Astrocyte of the cerebellum (primary cell): ENCODE measurements around the gene CCDC13.

Experiments
- DNase-seq: peaks from one replicate; pipeline ENCODE4 v3.0.0-alpha.2; 2011; ENCODE audit warnings: low read depth
- H3K4me3 ChIP-seq: 2 replicates; pipeline ENCODE4 v1.5.1; 2011; ENCODE audit warnings: mild to moderate bottlenecking, low read depth, low read length, moderate library complexity
- CTCF ChIP-seq: IDR thresholded peaks from 2 replicates; pipeline ENCODE4 v1.5.1; 2012; ENCODE audit warnings: low read length, low read depth, moderate library complexity, mild to moderate bottlenecking; ENCODE audit errors: missing control alignments
- in situ Hi-C: cut with HindIII; loops from 2 replicates; pipeline ENCODE4 v1.10.0; 2017; ENCODE audit warnings: low sequenced_read_pairs

The CCDC13 gene

DNA sequence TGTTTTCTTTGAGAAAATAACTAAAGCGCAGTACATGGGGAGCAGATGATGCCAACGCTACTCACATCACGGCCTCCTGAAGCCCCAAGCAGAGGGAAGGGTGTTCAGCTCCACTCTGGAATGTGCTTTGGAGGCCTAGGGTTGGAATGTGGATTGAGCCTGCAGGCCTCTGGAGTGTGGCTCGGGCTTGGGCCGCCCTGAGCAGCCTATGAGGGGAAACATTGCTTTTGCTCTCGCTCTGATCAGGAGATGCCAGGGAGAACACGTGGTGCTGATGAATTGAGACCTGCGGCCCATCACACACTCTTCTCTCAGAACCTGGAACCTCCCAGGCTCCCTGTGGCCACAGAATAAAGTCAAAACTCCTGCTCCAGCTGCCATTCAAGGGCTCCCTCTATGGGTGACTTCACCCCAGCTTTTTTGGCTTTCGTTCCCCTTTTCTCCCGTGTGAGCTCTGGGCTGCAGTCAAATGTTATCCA is 23.3 kb downstream of the CCDC13 start:
- TF ChIP-seq CTCF, result peak; percentile 51
- H3K4me3 ChIP-seq, result no peak overlapping the region
- in situ Hi-C loops, result no loop called here
- DNase-seq, result no peak

DNA sequence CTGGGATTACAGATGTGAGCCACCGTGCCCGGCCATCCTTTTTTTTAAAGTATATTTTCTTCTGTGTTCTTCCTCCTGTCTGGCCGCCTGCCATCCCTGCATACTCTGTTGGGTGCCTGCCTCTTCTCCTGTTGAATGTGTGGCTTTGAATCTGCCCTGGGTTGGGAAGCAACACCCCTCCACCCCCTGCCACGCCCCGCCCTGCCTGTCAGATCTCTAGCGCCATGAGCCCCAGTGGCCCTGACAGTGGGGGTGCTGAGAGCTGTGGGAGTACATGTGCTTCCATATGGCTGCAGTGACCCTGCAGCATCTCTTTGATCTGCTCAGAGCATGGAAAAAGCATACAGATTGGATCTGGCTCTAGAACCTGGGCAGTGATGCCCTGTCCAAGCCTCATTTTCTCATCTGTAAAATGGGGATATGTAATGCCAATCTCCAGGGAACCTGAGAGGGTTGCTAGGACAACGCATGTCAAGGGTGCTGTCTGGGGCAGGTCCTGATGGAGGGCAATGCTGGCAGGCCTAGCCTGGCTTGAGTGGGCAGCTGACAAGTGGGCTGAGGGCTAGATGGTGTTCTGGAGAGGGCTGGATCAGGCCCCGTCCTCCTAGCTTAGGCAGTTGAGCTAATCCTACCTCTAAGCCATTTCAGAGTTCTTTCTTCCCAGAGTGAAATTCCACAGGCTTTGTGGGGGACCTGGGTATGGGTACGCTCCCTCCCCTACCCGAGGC is 23.9 kb downstream of the CCDC13 start:
- no peak overlapping the region for H3K4me3 ChIP-seq
- in situ Hi-C loops, result no loop called here
- DNase-seq, result no peak
- TF ChIP-seq CTCF, result no peak

GRCh38 chr3:42747581-42747980 is 25.5 kb downstream of the CCDC13 start:
- no peak for TF ChIP-seq CTCF
- H3K4me3 ChIP-seq, result no peak overlapping the region
- in situ Hi-C loops, result no loop called here
- no peak for DNase-seq

- peak; percentile 38 for DNase-seq
- in situ Hi-C loops, result no loop called here
- H3K4me3 ChIP-seq, result no peak overlapping the region
- no peak for TF ChIP-seq CTCF
These were observed 26.3 kb downstream of the CCDC13 start for GRCh38 chr3:42746455-42747450.

DNA sequence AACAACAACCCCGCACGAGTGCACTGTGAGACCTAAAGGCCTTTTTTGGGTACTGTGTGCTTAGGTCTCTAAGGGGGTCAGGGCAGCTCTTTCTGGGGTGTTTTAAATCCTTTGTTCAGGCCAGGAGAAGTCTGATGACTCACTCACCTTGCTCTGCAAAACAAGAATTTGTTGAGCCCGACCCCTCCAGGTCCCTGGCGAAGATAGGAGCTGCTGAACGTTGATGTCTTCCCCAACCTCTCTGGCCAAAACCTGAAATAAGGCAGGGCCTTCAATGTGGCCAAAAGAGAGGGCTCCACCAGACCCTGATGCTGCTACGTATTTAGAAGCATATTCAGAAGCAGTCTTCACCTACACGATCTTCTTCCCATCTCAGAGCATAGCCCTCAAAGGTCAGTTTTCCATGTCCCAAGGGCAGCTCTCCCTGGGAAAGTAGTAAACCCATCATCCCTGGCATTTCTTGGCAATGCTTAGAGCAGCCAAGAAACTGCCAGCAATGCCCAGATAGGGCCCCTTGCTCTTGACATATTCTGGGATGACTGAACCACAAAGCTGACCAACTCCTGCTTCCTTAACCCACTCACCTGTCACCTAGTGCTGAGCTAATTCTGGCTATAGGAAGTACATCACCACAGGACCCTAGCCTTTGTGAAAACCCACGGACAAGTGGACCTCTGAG is 27.1 kb downstream of the CCDC13 start:
- TF ChIP-seq CTCF, result no peak
- H3K4me3 ChIP-seq, result no peak overlapping the region
- DNase-seq, result no peak
- in situ Hi-C loops, result no loop called here

GRCh38 chr3:42745291-42745745 is 27.7 kb downstream of the CCDC13 start:
- no peak overlapping the region for H3K4me3 ChIP-seq
- no peak for TF ChIP-seq CTCF
- no peak for DNase-seq
- in situ Hi-C loops, result no loop called here
